Endodermal cell (in vitro differentiated cells): ENCODE measurements around the gene WDR27. TPM values are rescaled to one million over a fixed set of nuclear protein-coding genes. Genes with fewer than 3 reads are reported as not detected.

ENCODE experiments used
- DNase-seq: peaks from one replicate; pipeline ENCODE4 v3.0.0-alpha.2; 2017
- H3K27ac ChIP-seq: 2 replicates; pipeline ENCODE4 v1.5.1; 2013; ENCODE audit warnings: mild to moderate bottlenecking, low read depth, low read length, moderate library complexity
- H3K27me3 ChIP-seq: 2 replicates; pipeline ENCODE4 v1.6.1; 2013; ENCODE audit warnings: mild to moderate bottlenecking, low read length, moderate library complexity; ENCODE audit not compliant: insufficient read depth, control insufficient read depth, poor library complexity, severe bottlenecking
- H3K36me3 ChIP-seq: 2 replicates; pipeline ENCODE4 v1.7.0; 2013; ENCODE audit warnings: mild to moderate bottlenecking, low read length, moderate library complexity; ENCODE audit not compliant: control insufficient read depth, insufficient read depth
- H3K4me1 ChIP-seq: one replicate; pipeline ENCODE4 v1.7.0; 2013; ENCODE audit warnings: low read length; ENCODE audit not compliant: control insufficient read depth, insufficient read depth
- H3K4me3 ChIP-seq: 2 replicates; pipeline ENCODE4 v1.5.1; 2013; ENCODE audit warnings: mild to moderate bottlenecking, low read length, moderate library complexity
- H3K9ac ChIP-seq: 2 replicates; pipeline ENCODE4 v1.6.1; 2013; ENCODE audit warnings: mild to moderate bottlenecking, low read length, moderate library complexity; ENCODE audit not compliant: poor library complexity, severe bottlenecking; ENCODE audit errors: extremely low read depth
- H3K9me3 ChIP-seq: 2 replicates; pipeline ENCODE4 v1.6.1; 2013; ENCODE audit warnings: mild to moderate bottlenecking, low read length, moderate library complexity; ENCODE audit not compliant: control insufficient read depth
- H3K27ac Mint-ChIP-seq: 2 replicates; pipeline ENCODE4 v1.8.0; 2020; ENCODE audit warnings: mixed read lengths
- H3K27me3 Mint-ChIP-seq: 2 replicates; pipeline ENCODE4 v1.8.0; 2021; ENCODE audit warnings: mild to moderate bottlenecking, mixed read lengths; ENCODE audit not compliant: insufficient read depth
- H3K36me3 Mint-ChIP-seq: 2 replicates; pipeline ENCODE4 v1.8.0; 2020; ENCODE audit warnings: low read depth, mixed read lengths
- H3K4me1 Mint-ChIP-seq: 2 replicates; pipeline ENCODE4 v1.8.0; 2020; ENCODE audit warnings: mixed read lengths
- H3K4me3 Mint-ChIP-seq: 2 replicates; pipeline ENCODE4 v1.8.0; 2020; ENCODE audit warnings: mild to moderate bottlenecking, moderate library complexity, mixed read lengths
- H3K9me3 Mint-ChIP-seq: 2 replicates; pipeline ENCODE4 v1.8.0; 2020; ENCODE audit warnings: mild to moderate bottlenecking, mixed read lengths
- CTCF ChIP-seq: fragments of 200-600 bp; sonication (generic); conservative IDR thresholded peaks from 2 replicates; pipeline ENCODE4 v1.5.0; 2021; ENCODE audit warnings: antibody characterized with exemption, mild to moderate bottlenecking
- WGBS, 2 experiments: methylation state at CpG; one replicate each; pipeline versions ENCODE4 v1.1.5 to v1.1.7; 2013; ENCODE audit warnings: missing lambda C conversion rate in 2 of 2, mixed read lengths in 1 of 2; ENCODE audit not compliant: insufficient coverage in 1 of 2, insufficient read length in 1 of 2; 5-methylcytosine and 5-hydroxymethylcytosine counted together
- total RNA-seq, 2 donors: library from RNA; stranded (reverse); fragmentation: NEBNext Ultra II Directional in 1 of 2; extraction: Animal tissue kit (Norgen Biotek cat#: 25700) in 1 of 2; gene quantifications; 2 replicates in 1 of 2; 3 replicates in 1 of 2; pipeline ENCODE4 v1.2.1, GENCODE V29; 2021

Gene WDR27
- total RNA-seq, 2 donors from 2014 or later = 94.4 to 110 TPM

- 78 to 94% methylated on average over 2 to 6 of the region's 6 CpGs for WGBS, 2 experiments
- Histone ChIP-seq H3K9me3 (peaks cover 22% of the 10 kb centered on the region), H3K27ac (no peak overlapping the region), H3K4me3 (no peak overlapping the region), H3K27me3 (no peaks in the 10 kb centered on the region), H3K4me1 (no peaks in the 10 kb centered on the region), H3K9ac (no peak overlapping the region), H3K36me3 (peaks cover 31% of the 10 kb centered on the region)
- DNase-seq = no peak
- Mint-ChIP-seq H3K27ac (no peak overlapping the region), H3K4me3 (no peak overlapping the region), H3K27me3 (no peaks in the 10 kb centered on the region), H3K9me3 (peaks cover 7% of the 10 kb centered on the region), H3K4me1 (no peaks in the 10 kb centered on the region), H3K36me3 (peaks cover 62% of the 10 kb centered on the region)
- no peak for TF ChIP-seq CTCF
These were observed 117.8 kb downstream of the WDR27 start for GRCh38 chr6:169583886-169584541.

- Mint-ChIP-seq H3K27ac (no peak overlapping the region), H3K4me3 (no peak overlapping the region), H3K4me1 (no peaks in the 10 kb centered on the region), H3K36me3 (peaks cover 52% of the 10 kb centered on the region), H3K27me3 (no peaks in the 10 kb centered on the region), H3K9me3 (peaks cover 4% of the 10 kb centered on the region)
- Histone ChIP-seq H3K9me3 (peaks cover 18% of the 10 kb centered on the region), H3K4me3 (no peak overlapping the region), H3K27me3 (no peaks in the 10 kb centered on the region), H3K27ac (no peak overlapping the region), H3K36me3 (peaks cover 30% of the 10 kb centered on the region), H3K9ac (no peak overlapping the region), H3K4me1 (no peaks in the 10 kb centered on the region)
- DNase-seq = no peak
- no peak for TF ChIP-seq CTCF
- WGBS, 2 experiments = 93 to 95% methylated on average over 4 to 7 of the region's 7 CpGs
These were observed 122.3 kb downstream of the WDR27 start for GRCh38 chr6:169579407-169580111.

- no peaks in the 10 kb centered on the region for H3K27me3 Mint-ChIP-seq
- Histone ChIP-seq H3K36me3 (peaks cover 30% of the 10 kb centered on the region), H3K27me3 (no peaks in the 10 kb centered on the region), H3K4me1 (no peaks in the 10 kb centered on the region), H3K9me3 (peaks cover 18% of the 10 kb centered on the region), H3K4me3 (no peak overlapping the region), H3K27ac (no peak overlapping the region), H3K9ac (no peak overlapping the region)
- no peaks in the 10 kb centered on the region for H3K4me1 Mint-ChIP-seq
- 94% methylated on average over 13 to 14 of the region's 14 CpGs for WGBS, 2 experiments
- no peak for DNase-seq
- H3K27ac Mint-ChIP-seq = no peak overlapping the region
- peak; percentile 18 for TF ChIP-seq CTCF
- peaks cover 50% of the 10 kb centered on the region for H3K36me3 Mint-ChIP-seq
- H3K9me3 Mint-ChIP-seq = peaks cover 4% of the 10 kb centered on the region
- H3K4me3 Mint-ChIP-seq = no peak overlapping the region
These were observed 123.9 kb downstream of the WDR27 start for GRCh38 chr6:169577974-169578373.
